ENCODE data around the gene CTSZ.

- TF ChIP-seq EZH2 (IDR thresholded peaks at IDR 0.05; ENCODE audit: borderline replicate concordance, low read length) (no peak), CTCF (IDR thresholded peaks at IDR 0.05; ENCODE audit: low read length) (no peak)
Observed at GRCh38 chr20:59001068-59001448, 6.0 kb downstream of the CTSZ start.
